Activated CD4-positive, alpha-beta T cell treated with anti-CD3 and anti-CD28 coated beads, Interleukin-2, amount 50 U/mL, for 1 hour (primary cell): Measurements from ENCODE around the gene PHC2.
"Not testable (repeated sequence)": the region's sequence is repeated elsewhere in the genome, so short reads cannot be mapped to it uniquely, and the experiment has no call there.

ENCODE experiments used
- DNase-seq: peaks from one replicate; pipeline ENCODE4 v3.0.0-alpha.2; 2020

The PHC2 gene

DNA sequence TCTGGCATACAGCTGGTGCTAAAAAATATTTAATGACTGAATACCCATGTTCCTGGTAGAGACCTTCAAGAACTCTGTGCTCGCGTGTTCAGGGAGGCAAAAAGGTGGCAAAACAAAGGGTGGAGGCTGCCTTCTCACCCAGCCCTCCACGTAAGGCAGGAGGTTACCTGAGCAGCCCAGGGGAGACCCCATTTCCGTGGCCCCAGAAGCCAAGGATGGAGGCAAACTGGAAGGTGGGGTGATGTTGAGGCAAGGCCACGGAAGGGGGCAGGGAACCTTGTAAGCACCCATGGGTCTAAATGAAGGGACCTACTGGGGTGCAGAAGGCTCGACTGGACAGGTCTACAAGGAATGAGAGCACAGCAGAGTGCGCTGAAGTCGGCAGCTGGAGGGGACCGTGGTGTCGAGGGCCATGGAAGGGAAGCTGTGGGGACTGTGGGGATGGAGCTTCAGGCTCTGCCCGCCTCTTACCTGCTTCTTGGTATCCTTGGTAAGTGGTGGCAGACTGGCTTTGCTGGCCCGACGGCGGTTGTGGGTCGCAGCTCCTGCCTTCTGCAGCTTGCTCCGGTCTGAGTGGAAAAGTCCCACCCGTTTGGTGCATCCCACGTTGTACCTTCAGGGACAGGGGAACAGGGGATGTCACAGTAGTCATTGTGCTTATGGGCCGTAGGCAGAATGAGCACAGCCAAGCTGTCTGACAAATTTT lies 101.1 kb downstream of the PHC2 start:
- no peak for DNase-seq

DNA sequence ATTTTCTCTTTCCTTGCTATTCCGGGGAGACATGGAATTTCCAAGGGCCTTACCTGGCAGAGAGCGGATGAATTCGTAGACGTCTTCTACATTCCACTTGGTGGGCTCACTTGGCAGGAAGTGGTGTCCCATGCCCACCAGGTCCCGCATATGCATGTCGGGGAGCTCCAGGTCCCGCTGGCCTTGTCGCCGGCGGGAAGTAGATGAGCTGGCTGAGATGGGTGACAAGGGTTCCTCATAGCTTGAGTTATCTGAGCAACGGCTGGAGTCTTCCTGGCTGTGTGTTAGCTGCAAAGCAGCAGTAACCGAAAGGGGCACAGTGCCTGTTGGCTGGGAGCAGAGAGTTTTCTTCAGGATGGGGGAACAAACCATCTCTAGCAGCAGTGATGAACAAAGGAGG lies 102.1 kb downstream of the PHC2 start:
- DNase-seq: no peak

DNA sequence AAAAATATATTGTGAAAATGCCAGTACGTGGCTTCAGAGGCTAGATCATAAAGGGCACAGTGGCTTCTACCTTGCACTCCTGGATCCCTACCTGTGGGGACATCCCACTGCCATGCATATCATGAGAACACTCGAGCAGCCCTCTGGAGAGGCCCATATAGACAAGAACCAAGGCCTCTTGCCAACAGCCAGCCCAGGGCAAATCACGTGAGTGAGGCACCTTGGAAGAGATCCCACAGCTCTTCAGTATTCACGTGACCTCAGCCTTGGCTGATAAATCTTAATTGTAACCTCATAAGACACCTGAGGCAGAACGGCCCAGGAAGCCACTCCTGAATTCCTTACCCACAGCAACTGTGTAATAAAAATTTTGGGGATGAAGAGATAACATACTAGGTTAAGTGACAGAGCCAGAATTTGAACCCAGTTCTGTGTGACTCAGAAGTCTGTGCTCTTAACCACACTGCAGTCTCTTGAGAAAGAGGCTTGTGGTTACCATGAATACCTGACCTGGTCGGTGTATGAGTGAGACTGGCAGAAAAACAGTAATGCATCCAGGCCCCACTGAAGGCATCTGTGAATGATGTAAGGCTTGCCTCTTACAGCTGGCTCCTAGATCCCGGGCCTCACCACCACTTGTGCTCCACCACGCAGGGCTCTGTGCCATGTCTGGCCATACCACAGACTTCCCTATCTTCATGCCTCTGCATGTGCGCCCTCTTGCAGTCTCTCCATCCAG lies 103.1 kb downstream of the PHC2 start:
- no peak for DNase-seq

DNA sequence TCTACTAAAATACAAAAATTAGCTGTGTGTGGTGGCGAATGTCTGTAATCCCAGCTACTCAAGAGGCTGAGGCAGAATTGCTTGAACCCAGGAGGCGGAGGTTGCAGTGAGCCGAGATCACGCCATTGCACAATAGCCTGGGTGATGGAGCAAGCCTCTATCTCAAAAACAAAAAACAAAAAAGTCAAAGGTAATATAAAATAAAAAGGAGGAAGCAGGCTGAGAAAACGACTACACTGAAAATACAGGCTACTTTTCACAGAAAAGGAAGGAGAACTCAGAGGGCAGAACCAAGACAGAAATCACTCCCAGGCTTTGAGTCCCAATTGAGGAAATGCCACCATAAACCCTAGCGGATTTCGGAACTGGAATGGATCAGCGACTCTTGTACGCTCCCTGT lies 104.1 kb downstream of the PHC2 start:
- no peak for DNase-seq

DNA sequence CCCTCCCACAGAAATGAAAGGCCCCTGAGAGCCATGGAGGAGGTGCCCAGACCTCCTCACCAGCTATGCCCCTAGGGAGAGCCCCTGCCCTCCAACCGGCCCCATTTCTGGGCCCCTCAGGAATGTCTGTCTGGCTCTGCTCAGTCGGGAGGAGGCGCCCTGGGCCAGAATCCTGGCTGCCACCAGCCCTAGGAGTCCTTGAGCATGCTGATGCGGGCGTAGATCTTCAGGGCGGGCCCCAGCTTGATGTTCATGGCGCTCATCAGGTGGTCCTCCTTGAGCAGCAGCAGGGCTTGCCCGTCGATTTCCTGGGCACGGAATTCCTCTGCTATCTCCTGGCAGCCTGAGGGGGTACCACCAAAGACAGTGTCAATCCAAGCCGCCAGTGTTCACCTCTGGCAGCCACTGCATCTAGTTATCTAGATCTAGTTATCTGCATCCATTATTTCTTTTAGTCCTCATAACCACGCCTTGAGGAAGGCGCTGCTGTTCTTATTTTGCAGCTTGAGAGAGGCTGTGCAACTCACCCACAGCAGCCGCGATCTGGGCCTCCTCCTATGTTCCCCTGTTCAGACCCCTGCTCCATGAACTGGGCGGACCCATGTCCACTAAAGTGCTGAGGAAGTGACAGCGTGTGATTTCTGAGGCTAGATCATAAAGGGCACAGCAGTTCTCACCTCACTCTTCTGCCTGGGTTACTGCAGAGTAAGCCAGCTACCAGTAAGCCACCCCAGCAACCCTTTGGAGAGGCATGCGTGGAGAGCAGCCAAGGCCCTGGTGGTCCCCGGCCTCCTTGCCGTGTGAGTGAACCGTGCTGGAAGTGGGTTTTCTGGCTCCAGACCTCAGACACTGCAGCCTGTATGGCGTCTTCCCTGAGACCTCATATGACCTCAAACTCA lies 106.0 kb downstream of the PHC2 start:
- no peak for DNase-seq

DNA sequence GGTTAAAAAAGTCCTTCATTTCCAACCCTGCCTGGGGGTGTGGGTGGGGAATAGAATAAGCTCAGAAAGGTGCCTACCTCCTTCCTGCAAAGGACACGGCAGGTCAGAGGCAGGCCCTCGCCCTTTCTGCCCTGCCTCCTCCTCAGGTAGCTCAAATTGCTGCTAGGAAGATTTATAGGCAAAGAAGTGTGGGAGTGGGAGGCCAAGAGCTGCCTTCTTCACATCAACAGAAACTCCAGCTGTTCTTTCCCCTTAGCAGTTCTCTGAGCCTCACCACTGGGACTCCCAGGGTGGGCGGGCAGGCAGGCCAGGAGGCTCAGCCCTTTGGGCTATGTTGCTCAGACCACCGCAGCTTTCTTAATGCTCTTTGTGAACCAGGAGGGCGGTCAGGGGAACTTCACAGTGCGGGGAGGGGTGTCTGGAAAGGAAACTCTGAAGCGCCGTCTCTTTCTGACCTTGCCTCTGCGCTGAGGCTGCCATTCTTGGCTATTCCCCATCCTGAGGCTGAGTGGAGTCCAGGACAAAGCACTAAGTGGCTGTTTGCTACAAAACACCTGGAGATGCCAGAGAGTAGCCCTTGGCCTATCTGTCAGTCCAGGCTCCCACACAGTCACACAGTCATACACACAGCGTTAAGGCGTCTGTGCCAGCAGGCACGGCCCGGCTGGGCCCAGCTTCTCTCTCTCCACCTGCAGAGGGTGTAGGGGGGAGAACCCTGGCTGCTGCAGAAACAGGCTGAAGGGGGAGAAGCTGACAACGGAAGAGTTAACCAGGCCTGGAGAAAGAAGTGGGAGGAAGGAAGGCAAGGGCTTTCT lies 107.0 kb downstream of the PHC2 start:
- no peak for DNase-seq

DNA sequence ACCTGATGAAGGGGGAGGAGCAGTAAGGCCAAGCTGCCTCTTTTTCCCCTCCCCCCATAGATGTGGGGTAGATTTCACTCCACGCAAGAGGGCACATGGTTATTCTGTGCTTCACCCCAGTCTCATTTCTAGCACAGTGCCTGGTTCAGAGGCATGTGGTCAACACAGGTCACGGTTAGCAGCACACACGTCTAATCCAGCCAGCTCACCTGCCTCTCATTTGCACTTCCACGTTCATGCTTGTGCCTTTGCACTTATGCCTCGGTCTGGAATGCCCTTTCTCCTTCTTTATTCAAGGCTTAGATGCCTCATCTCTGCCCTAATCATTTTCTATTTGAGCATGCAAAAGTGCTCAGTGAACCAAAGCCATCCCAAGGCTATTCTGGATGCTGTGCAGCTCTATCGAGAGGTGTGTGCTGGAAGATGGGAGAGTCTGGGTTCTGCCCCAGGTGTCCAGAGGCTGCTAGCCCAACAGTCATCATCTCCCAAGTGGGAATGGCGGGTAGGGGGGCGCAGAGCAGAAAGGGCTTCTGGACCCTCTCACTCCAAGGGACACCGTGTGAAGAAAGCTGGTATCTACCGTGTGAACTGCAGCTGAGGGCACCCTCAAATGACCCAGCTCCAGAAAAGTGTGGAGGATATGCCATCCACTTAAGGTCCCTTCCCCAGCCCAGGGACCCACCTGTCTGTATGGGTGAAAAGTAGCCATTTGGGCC lies 107.9 kb downstream of the PHC2 start:
- DNase-seq: no peak

DNA sequence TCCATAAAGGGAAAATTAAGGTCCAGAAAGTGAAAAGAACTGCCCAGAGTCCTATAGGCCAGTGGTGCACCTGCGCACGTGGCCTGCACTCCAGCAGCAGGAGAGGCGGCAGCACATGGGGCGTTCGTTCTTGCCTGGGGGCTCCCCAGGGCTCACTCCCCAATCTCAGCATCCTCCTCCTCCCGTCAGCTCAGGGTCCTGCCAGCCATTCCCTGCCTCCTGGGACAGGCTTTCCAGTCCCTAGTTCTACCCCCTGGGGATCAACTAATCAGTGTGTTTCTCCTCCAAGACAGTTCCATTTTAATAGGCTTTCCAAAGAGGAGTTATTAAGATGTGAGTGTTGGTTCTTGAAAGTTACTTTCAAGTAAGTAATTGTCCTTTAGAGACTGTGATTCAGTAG lies 108.8 kb downstream of the PHC2 start:
- no peak for DNase-seq

DNA sequence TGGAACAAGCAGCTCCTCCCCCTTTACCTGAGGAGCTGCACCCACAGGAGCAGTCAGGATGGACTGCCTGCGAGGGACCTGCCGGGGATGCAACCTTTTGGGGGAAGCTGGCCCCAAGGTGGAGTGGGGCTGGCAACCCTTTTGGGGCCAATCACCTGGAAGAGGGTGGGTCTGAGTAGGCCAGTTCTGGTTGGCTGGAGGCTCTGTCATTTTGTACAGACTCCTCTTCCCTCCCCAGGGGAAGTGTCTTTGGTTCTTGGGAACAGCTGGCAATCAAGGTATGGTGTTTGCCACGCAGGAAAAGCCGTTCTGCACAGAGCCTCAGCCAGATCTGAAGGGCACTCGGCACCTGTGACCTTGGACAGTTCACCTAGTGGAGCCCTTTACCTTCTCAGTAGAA lies 109.7 kb downstream of the PHC2 start:
- no peak for DNase-seq

DNA sequence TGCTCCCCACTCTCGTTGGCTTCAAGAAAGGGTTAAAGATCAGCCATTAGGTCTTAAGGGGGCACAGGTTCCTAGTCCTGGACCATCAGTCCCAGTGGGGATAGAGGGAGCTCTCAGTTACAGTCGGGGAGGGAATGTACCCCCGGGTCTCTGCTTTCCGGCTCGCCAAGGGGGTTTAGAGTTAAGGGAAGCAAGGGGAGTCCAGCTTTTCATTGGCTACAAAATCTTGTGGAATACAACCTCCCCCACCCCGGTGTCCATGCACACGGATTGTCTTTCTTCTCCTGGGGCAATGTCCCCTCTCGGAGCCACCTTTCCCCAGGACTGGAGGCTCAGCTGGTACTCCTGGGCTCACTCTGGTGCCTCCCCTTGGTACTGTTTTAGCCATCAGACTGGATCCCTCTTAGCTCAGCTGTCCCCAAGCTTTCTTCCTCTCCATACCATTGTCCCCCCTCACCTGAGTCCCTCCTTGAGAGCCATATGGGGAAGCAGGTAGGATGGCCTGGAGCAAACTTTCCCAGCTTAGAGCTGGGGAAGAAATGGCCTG lies 110.2 kb downstream of the PHC2 start, which contains the start of gene A3GALT2:
Gene A3GALT2, minus strand, starts transcription at position 480 of the 547 bp plus-strand sequence. Its CDS starts 0 bp downstream, at position 480.
- no peak for DNase-seq

DNA sequence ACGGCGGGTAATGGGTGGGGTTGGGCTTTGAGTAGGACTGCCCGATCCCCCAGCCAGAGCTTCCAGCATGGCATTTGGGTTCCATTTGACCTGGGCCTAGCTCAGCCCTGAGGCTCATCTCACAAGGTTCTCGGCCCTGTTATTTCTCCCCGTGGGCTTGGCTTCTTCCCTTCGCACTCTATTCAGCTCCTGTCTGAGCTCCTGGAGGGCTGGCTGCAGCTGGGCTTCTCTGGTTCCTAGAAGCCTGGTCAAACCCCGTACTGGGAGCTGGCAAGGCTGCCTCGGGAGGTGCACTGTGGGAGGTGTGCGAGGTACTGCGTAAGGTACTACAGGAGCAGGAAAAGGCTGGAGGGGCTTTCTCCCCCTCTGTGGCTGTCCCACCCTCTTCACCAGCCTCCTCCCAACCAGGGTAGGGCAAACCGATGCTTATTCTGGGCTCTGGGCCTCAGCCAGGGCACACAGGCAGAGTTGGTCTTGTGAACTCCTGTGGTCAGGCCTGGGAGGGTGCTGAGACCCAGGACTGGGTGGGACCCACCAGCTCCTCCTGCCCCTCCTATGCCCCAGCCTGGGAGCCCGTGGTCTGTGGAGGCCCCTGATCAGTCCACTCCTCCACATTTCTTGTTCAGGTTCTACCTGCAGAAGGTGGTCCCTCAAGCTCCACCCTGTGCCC lies 110.8 kb downstream of the PHC2 start:
- DNase-seq: no peak

DNA sequence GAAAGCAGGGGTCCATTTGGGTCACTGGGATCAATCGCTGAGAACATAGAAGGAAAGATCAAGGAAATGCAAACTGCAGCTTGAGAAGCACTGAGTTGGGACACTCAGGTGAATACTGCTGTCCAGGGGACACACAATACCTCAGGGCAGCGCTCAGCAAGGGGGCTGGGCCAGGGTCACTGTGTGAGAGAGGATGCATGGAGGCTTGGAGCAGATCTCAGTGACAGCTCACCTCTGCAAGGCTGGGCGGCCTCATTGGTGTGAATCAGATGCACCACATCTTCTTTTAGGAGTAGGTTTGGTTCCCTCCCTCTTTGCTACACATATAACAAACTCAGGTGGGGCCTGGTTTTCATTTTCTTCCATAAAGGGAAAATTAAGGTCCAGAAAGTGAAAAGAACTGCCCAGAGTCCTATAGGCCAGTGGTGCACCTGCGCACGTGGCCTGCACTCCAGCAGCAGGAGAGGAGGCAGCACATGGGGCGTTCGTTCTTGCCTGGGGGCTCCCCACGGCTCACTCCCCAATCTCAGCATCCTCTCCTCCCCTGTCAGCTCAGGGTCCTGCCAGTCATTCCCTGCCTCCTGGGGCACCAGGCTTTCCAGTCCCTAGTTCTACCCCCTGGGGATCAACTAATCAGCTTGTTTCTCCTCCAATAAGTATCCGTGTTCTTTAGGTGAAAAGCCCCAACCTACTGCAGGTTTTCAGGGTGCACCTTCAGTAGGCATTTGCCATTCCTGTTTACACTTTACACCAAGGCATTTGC lies 111.5 kb downstream of the PHC2 start:
- DNase-seq: no peak

DNA sequence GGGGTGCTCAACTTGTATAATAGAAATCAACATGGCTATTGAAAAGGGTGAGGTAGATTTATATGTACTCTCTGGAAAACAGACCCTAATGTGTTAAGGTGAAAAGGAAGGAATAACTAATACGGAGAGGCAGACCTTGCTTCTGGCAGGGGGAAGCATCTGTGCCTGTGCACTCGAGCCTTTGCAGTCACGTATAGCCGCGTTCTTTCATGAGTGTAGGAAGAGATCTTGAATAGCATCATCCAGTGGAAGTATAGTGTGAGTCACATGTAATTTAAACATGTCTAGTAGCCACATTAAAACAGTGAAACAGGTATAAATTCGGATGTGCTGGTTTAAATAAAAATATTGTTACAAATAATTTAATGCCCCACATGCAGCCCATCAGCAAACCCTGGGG lies 112.9 kb downstream of the PHC2 start:
- no peak for DNase-seq

DNA sequence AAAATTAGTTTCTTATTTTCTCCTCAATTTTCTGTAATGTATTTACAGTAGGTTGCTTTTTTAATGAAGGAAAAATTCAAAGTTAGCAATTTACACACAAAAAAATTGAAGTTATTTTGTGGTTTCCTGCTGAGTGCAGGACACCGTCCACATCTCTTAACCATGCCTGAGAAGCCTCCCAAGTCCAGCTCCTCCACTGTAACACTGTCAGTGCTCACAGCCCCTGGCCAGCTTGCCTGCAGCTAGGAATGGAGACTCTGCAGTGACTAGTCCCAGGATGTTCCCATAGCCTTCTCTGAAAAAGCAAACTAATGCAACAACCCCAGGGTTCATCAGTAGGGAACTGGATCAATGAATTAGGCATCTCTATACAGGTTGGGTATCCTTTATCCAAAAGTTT lies 113.5 kb downstream of the PHC2 start:
- DNase-seq: no peak

DNA sequence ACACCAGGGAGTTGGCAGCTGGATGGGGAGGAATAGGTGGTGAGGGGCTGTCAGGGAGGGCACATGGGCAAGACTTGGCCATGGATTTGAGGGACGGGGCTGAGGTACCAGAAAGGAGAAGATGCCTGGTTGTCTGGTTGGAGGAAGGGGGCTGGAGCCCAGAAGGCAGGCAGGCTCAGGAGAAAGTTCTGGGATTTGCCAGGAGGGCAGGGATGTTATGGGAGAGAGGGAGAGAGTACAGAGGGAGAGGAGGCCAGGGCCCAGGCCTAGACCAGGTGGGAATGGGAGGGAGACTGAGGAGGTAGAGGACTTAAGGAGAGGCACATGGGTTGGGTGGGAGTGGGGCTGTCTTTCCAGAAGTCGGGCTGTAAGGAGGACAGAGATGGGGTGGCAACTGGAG lies 114.3 kb downstream of the PHC2 start:
- DNase-seq: no peak

DNA sequence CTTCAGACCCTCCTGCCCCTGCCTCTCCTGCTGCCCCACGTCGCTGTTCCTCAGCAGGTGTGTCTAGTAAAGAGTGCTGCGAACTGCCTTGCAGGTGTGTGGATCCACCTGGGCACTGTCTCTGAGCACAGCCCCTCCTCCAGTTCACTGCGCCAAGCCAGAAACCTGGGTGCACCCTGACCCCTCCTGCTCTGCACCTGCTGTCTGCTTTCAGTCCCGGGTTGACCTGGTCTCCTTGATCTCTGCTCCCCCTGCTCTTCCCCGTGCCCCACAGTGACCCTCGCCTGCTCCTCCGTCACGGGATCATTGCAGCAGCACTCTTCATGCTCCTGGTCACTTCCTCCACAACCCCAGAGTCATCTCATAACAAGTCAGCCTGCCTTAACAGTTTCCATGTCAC lies 116.5 kb downstream of the PHC2 start:
- no peak for DNase-seq

DNA sequence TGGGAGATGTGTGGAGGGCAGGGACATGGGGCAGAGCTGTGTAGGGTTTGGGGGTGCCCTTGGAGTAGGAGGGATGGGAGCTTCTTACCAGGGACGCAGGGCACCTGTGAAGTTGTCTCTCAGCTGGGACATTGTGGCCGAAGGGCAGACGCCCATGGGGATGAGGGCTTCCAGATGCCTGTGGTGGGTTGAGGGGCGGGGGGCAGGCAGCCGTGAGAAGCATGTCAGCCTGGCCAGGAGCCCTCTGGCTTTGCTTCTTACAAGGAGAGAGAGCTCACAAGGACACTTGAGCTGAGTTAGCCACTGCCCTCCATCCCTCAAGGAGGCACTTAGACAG lies 118.5 kb downstream of the PHC2 start:
- DNase-seq: no peak

DNA sequence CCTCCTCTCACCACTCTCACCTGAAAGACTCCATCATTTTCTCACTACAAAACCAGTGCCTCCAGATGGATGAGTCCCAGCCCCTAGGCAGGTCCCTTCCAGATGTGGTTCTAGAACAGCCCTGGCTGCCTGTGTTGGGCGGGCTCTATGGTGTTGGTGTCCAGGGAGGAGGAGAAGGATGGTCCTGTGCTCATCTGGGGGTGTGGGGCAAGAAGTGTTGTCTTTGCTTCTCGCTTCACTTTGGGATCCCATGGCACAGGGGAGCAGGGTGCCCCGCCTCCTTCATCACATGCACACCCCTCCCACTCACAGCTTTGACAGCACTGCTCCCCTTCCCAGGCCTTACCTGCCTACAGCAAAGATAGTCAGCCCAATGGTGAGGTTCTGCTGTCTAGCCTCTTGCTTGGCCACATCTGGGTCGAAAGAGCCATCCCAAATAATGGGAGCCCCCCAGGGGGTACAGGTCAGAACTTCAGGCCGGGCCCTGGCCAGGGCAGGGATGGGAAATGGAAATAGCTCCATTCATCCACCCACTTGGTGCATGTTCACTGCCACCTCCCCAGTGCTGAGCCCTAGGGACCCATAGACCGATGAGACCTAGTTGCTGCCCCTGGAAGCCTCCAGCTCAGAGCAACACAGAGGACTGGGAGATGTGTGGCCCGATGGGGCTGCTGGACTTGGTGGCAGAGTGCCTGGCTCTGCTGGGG lies 119.0 kb downstream of the PHC2 start:
- no peak for DNase-seq

DNA sequence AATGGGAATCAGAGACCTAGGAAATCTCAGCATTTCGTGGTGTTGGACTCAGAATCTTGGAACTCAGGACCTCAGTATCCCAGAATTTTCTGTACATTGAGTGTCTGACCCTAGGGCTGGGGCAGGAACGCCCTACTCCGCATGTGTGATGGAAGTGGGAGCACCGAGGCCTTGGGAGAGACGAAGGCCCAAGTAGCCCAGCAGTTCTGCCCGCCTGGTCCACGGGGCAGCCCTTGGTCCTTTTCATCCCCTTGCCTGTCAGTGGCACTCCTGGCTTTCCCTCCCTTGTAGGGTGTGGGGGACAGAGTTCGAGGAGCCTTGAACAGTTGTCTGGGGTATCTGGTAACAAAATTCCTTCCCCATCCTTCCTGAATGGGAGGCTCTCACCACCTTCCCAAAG lies 120.2 kb downstream of the PHC2 start:
- DNase-seq: no peak

DNA sequence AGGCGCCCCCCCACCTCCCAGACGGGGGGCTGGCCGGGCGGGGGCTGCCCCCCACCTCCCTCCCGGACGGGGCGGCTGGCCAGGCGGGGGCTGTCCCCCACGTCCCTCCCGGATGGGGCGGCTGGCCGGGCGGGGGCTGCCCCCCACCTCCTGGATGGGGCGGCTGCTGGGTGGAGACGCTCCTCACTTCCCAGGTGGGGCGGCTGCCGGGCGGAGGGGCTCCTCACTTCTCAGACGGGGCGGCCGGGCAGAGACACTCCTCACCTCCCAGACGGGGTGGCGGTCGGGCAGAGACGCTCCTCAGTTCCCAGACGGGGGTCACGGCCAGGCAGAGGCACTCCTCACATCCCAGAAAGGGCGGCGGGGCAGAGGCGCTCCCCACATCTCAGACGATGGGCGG lies 121.5 kb downstream of the PHC2 start:
- not testable (repeated sequence) for DNase-seq
